SU-DHL-6 (cell line): ENCODE data around the gene ZNF613.
"Not testable (repeated sequence)": the region's sequence is repeated elsewhere in the genome, so short reads cannot be mapped to it uniquely, and the experiment has no call there.

ENCODE experiments used
- H2AFZ ChIP-seq: fragments of 200-600 bp; sonication (generic); 2 replicates; pipeline ENCODE4 v1.6.1; 2014; ENCODE audit warnings: low read depth, mild to moderate bottlenecking, moderate library complexity, mixed read lengths, antibody characterized with exemption, low read length; ENCODE audit not compliant: severe bottlenecking
- H3F3A ChIP-seq: fragments of 200-600 bp; shearing (Covaris generic); 2 replicates; pipeline ENCODE4 v1.6.0; 2016; ENCODE audit warnings: antibody characterized with exemption, mild to moderate bottlenecking; ENCODE audit not compliant: insufficient read depth
- H3K27ac ChIP-seq: fragments of 200-600 bp; sonication (generic); 2 replicates; pipeline ENCODE4 v1.5.1; 2016; ENCODE audit warnings: low read depth, mild to moderate bottlenecking, low read length, moderate library complexity, mixed read lengths
- H3K27me3 ChIP-seq: fragments of 200-600 bp; sonication (generic), shearing (Covaris generic); 2 replicates; pipeline ENCODE4 v1.6.0; 2014; ENCODE audit warnings: mild to moderate bottlenecking, low read length
- H3K36me3 ChIP-seq: fragments of 200-600 bp; sonication (generic); 2 replicates; pipeline ENCODE4 v1.6.1; 2014; ENCODE audit warnings: mild to moderate bottlenecking, low read length, mixed read lengths
- H3K4me2 ChIP-seq: fragments of 300-600, 200-600 bp; shearing (Covaris generic), sonication (generic); 2 replicates; pipeline ENCODE4 v1.6.0; 2014; ENCODE audit warnings: low read length, low read depth, mild to moderate bottlenecking; ENCODE audit not compliant: poor library complexity, severe bottlenecking
- H3K4me3 ChIP-seq: fragments of 200-600 bp; sonication (generic); 2 replicates; pipeline ENCODE4 v1.5.1; 2014; ENCODE audit warnings: antibody characterized with exemption, low read length, mild to moderate bottlenecking, mixed read lengths; ENCODE audit not compliant: insufficient read depth, poor library complexity, severe bottlenecking
- H3K79me2 ChIP-seq: fragments of 200-600 bp; sonication (generic); 2 replicates; pipeline ENCODE4 v1.6.1; 2014; ENCODE audit warnings: mild to moderate bottlenecking, low read length, moderate library complexity; ENCODE audit not compliant: insufficient read depth
- H3K9ac ChIP-seq: fragments of 200-600 bp; sonication (generic); 2 replicates; pipeline ENCODE4 v1.7.0; 2014; ENCODE audit warnings: mild to moderate bottlenecking, low read length
- H3K9me2 ChIP-seq: fragments of 200-600 bp; sonication (generic); replicated peaks from 2 replicates; pipeline ENCODE4 v1.6.1; 2014; ENCODE audit warnings: low read length; ENCODE audit not compliant: insufficient read depth
- H3K9me3 ChIP-seq: fragments of 200-600 bp; sonication (generic); 2 replicates; pipeline ENCODE4 v1.6.1; 2014; ENCODE audit warnings: low read length, mixed read lengths; ENCODE audit not compliant: insufficient read depth
- H4K20me1 ChIP-seq: fragments of 200-600 bp; sonication (generic); 2 replicates; pipeline ENCODE4 v1.6.1; 2014; ENCODE audit warnings: low read depth, mild to moderate bottlenecking, antibody characterized with exemption, low read length, moderate library complexity, mixed read lengths
- EZH2phosphoT487 ChIP-seq: fragments of 200-600 bp; sonication (generic), shearing (Covaris generic); conservative IDR thresholded peaks from 2 replicates; pipeline ENCODE4 v1.6.1; 2018; ENCODE audit warnings: mild to moderate bottlenecking, antibody characterized with exemption, low read length, moderate library complexity, mixed read lengths
- TF ChIP-seq, protein P1 (sequence below): fragments of 200-600 bp; sonication (generic); IDR thresholded peaks from one replicate; pipeline ENCODE4 v1.5.1; 2017; ENCODE audit warnings: antibody characterized with exemption, mild to moderate bottlenecking, low read length, moderate library complexity; ENCODE audit not compliant: insufficient read depth, poor library complexity, severe bottlenecking

The ZNF613 gene

DNA sequence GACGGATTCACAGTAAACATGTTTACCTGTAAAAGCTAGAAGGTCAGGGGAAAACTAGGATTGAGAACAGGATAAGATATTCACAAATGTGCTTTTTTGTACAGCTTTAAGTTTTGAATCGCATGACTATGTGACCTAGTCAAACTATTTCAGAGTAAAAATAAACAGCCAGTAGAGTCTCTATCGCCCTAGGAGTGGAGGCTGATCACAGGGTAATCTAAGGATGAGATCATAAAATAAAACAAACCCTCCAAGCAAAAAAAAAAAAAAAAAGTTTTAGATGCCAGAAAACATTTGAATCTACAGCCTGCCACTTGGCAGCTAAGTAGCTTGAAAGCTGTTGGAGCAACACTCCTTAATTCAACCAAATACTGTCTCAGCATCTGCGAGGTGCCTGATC, 32.5 kb downstream of the ZNF613 start:
- Histone ChIP-seq H3K36me3 (no peaks in the 10 kb centered on the region), H3K79me2 (no peaks in the 10 kb centered on the region), H2AFZ (no peak overlapping the region), H3K9me3 (no peaks in the 10 kb centered on the region; the same call in 1 of the 2 replicates), H3K27me3 (no peaks in the 10 kb centered on the region), H3K9ac (no peak overlapping the region), H3K9me2 (no peaks in the 10 kb centered on the region), H4K20me1 (no peaks in the 10 kb centered on the region), H3K27ac (no peak overlapping the region), H3K4me2 (no peak overlapping the region), H3F3A (no peaks in the 10 kb centered on the region), H3K4me3 (no peak overlapping the region)
- TF ChIP-seq, protein P1, sequence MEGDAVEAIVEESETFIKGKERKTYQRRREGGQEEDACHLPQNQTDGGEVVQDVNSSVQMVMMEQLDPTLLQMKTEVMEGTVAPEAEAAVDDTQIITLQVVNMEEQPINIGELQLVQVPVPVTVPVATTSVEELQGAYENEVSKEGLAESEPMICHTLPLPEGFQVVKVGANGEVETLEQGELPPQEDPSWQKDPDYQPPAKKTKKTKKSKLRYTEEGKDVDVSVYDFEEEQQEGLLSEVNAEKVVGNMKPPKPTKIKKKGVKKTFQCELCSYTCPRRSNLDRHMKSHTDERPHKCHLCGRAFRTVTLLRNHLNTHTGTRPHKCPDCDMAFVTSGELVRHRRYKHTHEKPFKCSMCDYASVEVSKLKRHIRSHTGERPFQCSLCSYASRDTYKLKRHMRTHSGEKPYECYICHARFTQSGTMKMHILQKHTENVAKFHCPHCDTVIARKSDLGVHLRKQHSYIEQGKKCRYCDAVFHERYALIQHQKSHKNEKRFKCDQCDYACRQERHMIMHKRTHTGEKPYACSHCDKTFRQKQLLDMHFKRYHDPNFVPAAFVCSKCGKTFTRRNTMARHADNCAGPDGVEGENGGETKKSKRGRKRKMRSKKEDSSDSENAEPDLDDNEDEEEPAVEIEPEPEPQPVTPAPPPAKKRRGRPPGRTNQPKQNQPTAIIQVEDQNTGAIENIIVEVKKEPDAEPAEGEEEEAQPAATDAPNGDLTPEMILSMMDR = no peak
- no peak for TF ChIP-seq EZH2phosphoT487

DNA sequence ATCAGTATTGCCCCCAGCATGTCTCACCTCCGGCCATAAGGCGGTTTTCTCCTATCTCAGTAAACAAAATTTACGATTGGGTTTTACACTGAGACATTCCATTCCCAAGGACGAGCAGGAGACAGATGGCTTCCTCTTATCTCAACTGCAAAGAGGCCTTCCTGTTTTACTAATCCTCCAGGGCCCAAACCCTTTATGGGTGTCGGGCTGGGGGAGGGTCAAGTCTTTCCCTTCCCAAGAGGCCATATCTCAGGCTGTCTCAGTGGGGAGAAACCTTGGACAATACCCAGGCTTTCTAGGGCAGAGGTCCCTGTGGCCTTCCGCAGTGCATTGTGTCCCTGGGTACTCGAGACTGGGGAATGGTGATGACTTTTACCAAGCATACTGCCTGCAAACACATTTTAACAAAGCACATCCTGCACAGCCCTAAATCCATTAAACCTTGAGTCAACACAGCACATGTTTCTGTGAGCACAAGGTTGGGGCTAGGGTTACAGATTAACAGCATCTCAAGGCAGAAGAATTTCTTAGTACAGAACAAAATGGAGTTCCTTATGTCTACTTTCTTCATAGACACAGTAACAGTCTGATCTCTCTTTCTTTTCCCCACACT, 33.5 kb downstream of the ZNF613 start:
- not testable (repeated sequence) for H3K9me2 ChIP-seq, H3K4me3 ChIP-seq, H3K79me2 ChIP-seq, H3K27me3 ChIP-seq, H3K9ac ChIP-seq, H3K27ac ChIP-seq, H3F3A ChIP-seq, H3K9me3 ChIP-seq, H2AFZ ChIP-seq, H3K36me3 ChIP-seq, H4K20me1 ChIP-seq, H3K4me2 ChIP-seq

DNA sequence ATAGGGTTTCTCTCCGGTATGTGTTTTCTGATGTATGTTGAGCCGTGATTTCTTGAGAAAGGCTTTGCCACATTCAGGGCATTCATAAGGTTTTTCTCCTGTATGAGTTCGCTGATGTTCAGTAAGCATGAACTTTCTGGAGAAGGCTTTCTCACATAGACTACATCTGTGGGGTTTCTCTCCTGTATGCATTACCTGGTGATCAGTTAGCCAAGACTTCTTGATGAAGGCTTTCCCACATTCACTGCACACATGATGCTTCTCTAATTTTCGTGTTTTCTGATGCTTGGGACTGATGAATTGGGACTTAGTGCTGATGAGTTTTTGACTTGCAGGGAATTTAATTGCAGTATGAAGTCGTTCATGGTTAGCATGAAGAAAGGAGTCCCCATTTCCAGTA, 38.3 kb downstream of the ZNF613 start:
- peaks cover 3% of the 10 kb centered on the region; the same call in 1 of the 2 replicates for H3K9me3 ChIP-seq
- H3K27me3 ChIP-seq = no peaks in the 10 kb centered on the region
- H2AFZ ChIP-seq = no peak overlapping the region
- TF ChIP-seq, protein P1 = no peak
- TF ChIP-seq EZH2phosphoT487 = no peak
- no peaks in the 10 kb centered on the region for H4K20me1 ChIP-seq
- H3K9ac ChIP-seq = no peak overlapping the region
- no peaks in the 10 kb centered on the region for H3K79me2 ChIP-seq
- no peak overlapping the region for H3K27ac ChIP-seq
- H3K4me2 ChIP-seq = no peak overlapping the region
- no peaks in the 10 kb centered on the region for H3K9me2 ChIP-seq
- no peaks in the 10 kb centered on the region for H3F3A ChIP-seq
- no peaks in the 10 kb centered on the region for H3K36me3 ChIP-seq
- H3K4me3 ChIP-seq = no peak overlapping the region

DNA sequence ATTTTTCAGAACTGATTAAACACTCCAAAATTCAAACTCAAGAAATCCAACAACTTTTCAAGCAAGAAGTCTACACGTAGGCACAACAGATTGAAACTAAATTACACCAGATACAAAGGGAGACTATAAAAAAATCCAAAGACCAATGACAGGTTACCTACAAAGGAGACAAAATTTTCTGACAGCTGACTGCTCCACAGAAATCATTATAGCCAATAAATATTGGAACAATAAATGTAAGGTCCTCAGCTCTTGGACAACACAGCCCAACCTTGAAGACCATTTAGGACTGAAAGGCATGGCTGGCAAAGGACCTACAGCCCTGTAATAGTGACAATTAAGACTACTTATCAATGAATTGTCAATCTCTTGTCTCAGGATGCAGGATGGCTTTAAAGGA, 43.4 kb downstream of the ZNF613 start:
- H4K20me1 ChIP-seq = no peaks in the 10 kb centered on the region
- H3K4me3 ChIP-seq = no peak overlapping the region
- no peak overlapping the region for H3K9ac ChIP-seq
- H3K4me2 ChIP-seq = no peak overlapping the region
- no peaks in the 10 kb centered on the region for H3K27me3 ChIP-seq
- H3K36me3 ChIP-seq = no peaks in the 10 kb centered on the region
- peaks cover 37% of the 10 kb centered on the region for H3K9me3 ChIP-seq
- no peaks in the 10 kb centered on the region for H3K9me2 ChIP-seq
- no peak overlapping the region for H3K27ac ChIP-seq
- no peak overlapping the region for H2AFZ ChIP-seq
- H3F3A ChIP-seq = no peaks in the 10 kb centered on the region
- TF ChIP-seq, protein P1 = no peak
- no peak for TF ChIP-seq EZH2phosphoT487
- no peaks in the 10 kb centered on the region for H3K79me2 ChIP-seq
